HepG2 (cell line): ENCODE results near the gene ATRN. TPM values are rescaled to one million over a fixed set of nuclear protein-coding genes. Genes with fewer than 3 reads are reported as not detected.

ENCODE experiments used
- FOXK1 ChIP-seq: sonication (generic); formaldehyde crosslinking; IDR thresholded peaks from 2 replicates; pipeline ENCODE4 v1.4.0; 2020; ENCODE audit warnings: low read depth, missing genetic modification reagents, borderline replicate concordance
- GZF1 ChIP-seq: sonication (generic); formaldehyde crosslinking; IDR thresholded peaks from 2 replicates; pipeline ENCODE4 v1.5.1; 2020; ENCODE audit warnings: mild to moderate bottlenecking, missing genetic modification reagents
- MYNN ChIP-seq: sonication (generic); formaldehyde crosslinking; IDR thresholded peaks from 2 replicates; pipeline ENCODE4 v1.4.0; 2020; ENCODE audit warnings: mild to moderate bottlenecking, low read depth, missing genetic modification reagents
- SRSF1 ChIP-seq: fragments of 200-400 bp; formaldehyde crosslinking; optimal IDR thresholded peaks from 2 replicates; pipeline ENCODE3; 2017; ENCODE audit warnings: mild to moderate bottlenecking, low read depth, low read length, moderate library complexity
- ZNF180 ChIP-seq: sonication (generic); formaldehyde crosslinking; IDR thresholded peaks from 2 replicates; pipeline ENCODE4 v1.4.0; 2020; ENCODE audit warnings: low read depth, missing genetic modification reagents, borderline replicate concordance
- ZNF329 ChIP-seq: sonication (generic); formaldehyde crosslinking; IDR thresholded peaks from 2 replicates; pipeline ENCODE4 v1.9.0; 2021; ENCODE audit warnings: low read depth, mild to moderate bottlenecking, missing genetic modification reagents
- ZNF605 ChIP-seq: sonication (generic); formaldehyde crosslinking; IDR thresholded peaks from 2 replicates; pipeline ENCODE4 v1.8.0; 2022; ENCODE audit warnings: mild to moderate bottlenecking, missing genetic modification reagents
- polyA plus RNA-seq, 8 experiments: library from polyadenylated mRNA; depleted of rRNA in 3 of 8; stranded (reverse) in 7 of 8; unstranded in 1 of 8; fragments of >200 nt; fragmentation: Illumina TruSeq in 4 of 8; extraction: Trizol in 4 of 8; gene quantifications; 2 replicates each; pipeline versions ENCODE4 v1.2.1 to v1.2.3, GENCODE V29; 2011 to 2016; ENCODE audit warnings: low read depth in 4 of 8, missing spikeins in 1 of 8, mixed read lengths in 1 of 8; ENCODE audit not compliant: insufficient read depth in 1 of 8
- total RNA-seq, 5 experiments: library from RNA; depleted of rRNA; stranded (reverse); fragments of >200 nt; fragmentation: Illumina TruSeq; extraction: Trizol; gene quantifications; 2 replicates each; pipeline ENCODE4 v1.2.3, GENCODE V29; 2016; ENCODE audit warnings: low read depth in 1 of 5
- TF ChIP-seq, protein P1 (sequence below): sonication (generic); formaldehyde crosslinking; IDR thresholded peaks from 2 replicates; pipeline ENCODE4 v1.8.1; 2022; ENCODE audit warnings: mild to moderate bottlenecking, missing genetic modification reagents
- TF ChIP-seq, protein P2 (sequence below): sonication (generic); formaldehyde crosslinking; IDR thresholded peaks from 2 replicates; pipeline ENCODE4 v1.8.1; 2022; ENCODE audit warnings: low read depth, mild to moderate bottlenecking, missing genetic modification reagents
- TF ChIP-seq, protein P3 (sequence below): sonication (generic); formaldehyde crosslinking; IDR thresholded peaks from 2 replicates; pipeline ENCODE4 v1.4.0; 2020; ENCODE audit warnings: mild to moderate bottlenecking, missing genetic modification reagents
- TF ChIP-seq, protein P4 (sequence below): sonication (generic); formaldehyde crosslinking; IDR thresholded peaks from 2 replicates; pipeline ENCODE4 v1.4.0; 2020; ENCODE audit warnings: missing genetic modification reagents
- TF ChIP-seq, protein P5 (sequence below): IDR thresholded peaks from 2 replicates; pipeline ENCODE4 v1.6.1; 2012; ENCODE audit warnings: low read length, improper control_type of control experiment

The ATRN gene
- total and polyA plus RNA-seq, 2 of the 13 experiments (the other 11 are each of a cell fraction or from before 2014, with no cell fraction given) = 44.2 to 81.1 TPM

DNA sequence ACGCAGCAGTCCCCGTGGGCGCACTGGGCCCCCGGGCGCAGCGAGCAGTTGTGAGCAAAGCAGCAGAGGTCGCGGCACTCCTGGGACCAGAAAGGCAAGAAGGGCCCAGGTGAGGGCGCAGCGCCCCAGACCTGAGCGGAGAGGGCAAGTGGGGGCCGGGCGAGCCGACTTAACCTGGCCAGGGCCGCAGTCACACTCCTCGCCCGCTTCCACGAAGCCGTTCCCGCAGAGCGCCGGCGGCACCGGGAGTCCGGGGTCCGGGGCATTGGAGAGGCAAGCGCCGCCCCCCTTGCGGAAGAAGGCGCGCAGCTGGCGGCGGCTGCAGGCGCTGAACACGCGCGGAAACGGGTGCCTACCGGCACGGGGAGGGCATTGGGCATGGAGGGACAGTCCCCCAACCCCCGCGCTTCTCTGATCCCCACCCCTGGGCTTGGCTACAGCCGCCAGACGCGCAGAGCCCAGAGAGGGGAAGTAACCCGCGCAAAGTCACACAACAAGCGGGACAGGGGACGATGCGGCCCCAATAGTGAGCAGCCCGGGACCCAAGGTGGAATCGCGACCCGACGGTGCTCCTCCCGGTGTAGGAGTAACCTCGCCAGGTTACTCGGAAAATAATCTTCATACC is 201.8 kb downstream of the ATRN start (continued):
- TF ChIP-seq ZNF605 (no peak), ZNF180 (CRISPR knock-in tag) (no peak), GZF1 (CRISPR knock-in tag) (no peak), FOXK1 (CRISPR knock-in tag) (no peak), ZNF329 (CRISPR knock-in tag) (no peak), SRSF1 (no peak), MYNN (CRISPR knock-in tag) (no peak)
- TF ChIP-seq, protein P1, sequence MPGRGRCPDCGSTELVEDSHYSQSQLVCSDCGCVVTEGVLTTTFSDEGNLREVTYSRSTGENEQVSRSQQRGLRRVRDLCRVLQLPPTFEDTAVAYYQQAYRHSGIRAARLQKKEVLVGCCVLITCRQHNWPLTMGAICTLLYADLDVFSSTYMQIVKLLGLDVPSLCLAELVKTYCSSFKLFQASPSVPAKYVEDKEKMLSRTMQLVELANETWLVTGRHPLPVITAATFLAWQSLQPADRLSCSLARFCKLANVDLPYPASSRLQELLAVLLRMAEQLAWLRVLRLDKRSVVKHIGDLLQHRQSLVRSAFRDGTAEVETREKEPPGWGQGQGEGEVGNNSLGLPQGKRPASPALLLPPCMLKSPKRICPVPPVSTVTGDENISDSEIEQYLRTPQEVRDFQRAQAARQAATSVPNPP (CRISPR knock-in tag) = no peak
- TF ChIP-seq, protein P2, sequence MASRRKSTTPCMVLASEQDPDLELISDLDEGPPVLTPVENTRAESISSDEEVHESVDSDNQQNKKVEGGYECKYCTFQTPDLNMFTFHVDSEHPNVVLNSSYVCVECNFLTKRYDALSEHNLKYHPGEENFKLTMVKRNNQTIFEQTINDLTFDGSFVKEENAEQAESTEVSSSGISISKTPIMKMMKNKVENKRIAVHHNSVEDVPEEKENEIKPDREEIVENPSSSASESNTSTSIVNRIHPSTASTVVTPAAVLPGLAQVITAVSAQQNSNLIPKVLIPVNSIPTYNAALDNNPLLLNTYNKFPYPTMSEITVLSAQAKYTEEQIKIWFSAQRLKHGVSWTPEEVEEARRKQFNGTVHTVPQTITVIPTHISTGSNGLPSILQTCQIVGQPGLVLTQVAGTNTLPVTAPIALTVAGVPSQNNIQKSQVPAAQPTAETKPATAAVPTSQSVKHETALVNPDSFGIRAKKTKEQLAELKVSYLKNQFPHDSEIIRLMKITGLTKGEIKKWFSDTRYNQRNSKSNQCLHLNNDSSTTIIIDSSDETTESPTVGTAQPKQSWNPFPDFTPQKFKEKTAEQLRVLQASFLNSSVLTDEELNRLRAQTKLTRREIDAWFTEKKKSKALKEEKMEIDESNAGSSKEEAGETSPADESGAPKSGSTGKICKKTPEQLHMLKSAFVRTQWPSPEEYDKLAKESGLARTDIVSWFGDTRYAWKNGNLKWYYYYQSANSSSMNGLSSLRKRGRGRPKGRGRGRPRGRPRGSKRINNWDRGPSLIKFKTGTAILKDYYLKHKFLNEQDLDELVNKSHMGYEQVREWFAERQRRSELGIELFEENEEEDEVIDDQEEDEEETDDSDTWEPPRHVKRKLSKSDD = no peak
- TF ChIP-seq, protein P3, sequence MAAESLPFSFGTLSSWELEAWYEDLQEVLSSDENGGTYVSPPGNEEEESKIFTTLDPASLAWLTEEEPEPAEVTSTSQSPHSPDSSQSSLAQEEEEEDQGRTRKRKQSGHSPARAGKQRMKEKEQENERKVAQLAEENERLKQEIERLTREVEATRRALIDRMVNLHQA (CRISPR knock-in tag) = no peak
- TF ChIP-seq, protein P4, sequence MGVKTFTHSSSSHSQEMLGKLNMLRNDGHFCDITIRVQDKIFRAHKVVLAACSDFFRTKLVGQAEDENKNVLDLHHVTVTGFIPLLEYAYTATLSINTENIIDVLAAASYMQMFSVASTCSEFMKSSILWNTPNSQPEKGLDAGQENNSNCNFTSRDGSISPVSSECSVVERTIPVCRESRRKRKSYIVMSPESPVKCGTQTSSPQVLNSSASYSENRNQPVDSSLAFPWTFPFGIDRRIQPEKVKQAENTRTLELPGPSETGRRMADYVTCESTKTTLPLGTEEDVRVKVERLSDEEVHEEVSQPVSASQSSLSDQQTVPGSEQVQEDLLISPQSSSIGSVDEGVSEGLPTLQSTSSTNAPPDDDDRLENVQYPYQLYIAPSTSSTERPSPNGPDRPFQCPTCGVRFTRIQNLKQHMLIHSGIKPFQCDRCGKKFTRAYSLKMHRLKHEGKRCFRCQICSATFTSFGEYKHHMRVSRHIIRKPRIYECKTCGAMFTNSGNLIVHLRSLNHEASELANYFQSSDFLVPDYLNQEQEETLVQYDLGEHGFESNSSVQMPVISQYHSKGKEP (CRISPR knock-in tag) = no peak
- TF ChIP-seq, protein P5, sequence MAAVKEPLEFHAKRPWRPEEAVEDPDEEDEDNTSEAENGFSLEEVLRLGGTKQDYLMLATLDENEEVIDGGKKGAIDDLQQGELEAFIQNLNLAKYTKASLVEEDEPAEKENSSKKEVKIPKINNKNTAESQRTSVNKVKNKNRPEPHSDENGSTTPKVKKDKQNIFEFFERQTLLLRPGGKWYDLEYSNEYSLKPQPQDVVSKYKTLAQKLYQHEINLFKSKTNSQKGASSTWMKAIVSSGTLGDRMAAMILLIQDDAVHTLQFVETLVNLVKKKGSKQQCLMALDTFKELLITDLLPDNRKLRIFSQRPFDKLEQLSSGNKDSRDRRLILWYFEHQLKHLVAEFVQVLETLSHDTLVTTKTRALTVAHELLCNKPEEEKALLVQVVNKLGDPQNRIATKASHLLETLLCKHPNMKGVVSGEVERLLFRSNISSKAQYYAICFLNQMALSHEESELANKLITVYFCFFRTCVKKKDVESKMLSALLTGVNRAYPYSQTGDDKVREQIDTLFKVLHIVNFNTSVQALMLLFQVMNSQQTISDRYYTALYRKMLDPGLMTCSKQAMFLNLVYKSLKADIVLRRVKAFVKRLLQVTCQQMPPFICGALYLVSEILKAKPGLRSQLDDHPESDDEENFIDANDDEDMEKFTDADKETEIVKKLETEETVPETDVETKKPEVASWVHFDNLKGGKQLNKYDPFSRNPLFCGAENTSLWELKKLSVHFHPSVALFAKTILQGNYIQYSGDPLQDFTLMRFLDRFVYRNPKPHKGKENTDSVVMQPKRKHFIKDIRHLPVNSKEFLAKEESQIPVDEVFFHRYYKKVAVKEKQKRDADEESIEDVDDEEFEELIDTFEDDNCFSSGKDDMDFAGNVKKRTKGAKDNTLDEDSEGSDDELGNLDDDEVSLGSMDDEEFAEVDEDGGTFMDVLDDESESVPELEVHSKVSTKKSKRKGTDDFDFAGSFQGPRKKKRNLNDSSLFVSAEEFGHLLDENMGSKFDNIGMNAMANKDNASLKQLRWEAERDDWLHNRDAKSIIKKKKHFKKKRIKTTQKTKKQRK = no peak
